Measurements from ENCODE around the gene ZNF76. TPM values are rescaled to one million over a fixed set of nuclear protein-coding genes. Genes with fewer than 3 reads are reported as not detected.

The ZNF76 gene
- total and polyA plus RNA-seq, 2 of the 13 experiments (the other 11 are each of a cell fraction or from before 2014, with no cell fraction given) = 13.2 to 26.4 TPM

- TF ChIP-seq, protein P1, sequence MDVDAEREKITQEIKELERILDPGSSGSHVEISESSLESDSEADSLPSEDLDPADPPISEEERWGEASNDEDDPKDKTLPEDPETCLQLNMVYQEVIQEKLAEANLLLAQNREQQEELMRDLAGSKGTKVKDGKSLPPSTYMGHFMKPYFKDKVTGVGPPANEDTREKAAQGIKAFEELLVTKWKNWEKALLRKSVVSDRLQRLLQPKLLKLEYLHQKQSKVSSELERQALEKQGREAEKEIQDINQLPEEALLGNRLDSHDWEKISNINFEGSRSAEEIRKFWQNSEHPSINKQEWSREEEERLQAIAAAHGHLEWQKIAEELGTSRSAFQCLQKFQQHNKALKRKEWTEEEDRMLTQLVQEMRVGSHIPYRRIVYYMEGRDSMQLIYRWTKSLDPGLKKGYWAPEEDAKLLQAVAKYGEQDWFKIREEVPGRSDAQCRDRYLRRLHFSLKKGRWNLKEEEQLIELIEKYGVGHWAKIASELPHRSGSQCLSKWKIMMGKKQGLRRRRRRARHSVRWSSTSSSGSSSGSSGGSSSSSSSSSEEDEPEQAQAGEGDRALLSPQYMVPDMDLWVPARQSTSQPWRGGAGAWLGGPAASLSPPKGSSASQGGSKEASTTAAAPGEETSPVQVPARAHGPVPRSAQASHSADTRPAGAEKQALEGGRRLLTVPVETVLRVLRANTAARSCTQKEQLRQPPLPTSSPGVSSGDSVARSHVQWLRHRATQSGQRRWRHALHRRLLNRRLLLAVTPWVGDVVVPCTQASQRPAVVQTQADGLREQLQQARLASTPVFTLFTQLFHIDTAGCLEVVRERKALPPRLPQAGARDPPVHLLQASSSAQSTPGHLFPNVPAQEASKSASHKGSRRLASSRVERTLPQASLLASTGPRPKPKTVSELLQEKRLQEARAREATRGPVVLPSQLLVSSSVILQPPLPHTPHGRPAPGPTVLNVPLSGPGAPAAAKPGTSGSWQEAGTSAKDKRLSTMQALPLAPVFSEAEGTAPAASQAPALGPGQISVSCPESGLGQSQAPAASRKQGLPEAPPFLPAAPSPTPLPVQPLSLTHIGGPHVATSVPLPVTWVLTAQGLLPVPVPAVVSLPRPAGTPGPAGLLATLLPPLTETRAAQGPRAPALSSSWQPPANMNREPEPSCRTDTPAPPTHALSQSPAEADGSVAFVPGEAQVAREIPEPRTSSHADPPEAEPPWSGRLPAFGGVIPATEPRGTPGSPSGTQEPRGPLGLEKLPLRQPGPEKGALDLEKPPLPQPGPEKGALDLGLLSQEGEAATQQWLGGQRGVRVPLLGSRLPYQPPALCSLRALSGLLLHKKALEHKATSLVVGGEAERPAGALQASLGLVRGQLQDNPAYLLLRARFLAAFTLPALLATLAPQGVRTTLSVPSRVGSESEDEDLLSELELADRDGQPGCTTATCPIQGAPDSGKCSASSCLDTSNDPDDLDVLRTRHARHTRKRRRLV (CRISPR knock-in tag; IDR thresholded peaks at IDR 0.05) = no peak
- TF ChIP-seq, protein P2, sequence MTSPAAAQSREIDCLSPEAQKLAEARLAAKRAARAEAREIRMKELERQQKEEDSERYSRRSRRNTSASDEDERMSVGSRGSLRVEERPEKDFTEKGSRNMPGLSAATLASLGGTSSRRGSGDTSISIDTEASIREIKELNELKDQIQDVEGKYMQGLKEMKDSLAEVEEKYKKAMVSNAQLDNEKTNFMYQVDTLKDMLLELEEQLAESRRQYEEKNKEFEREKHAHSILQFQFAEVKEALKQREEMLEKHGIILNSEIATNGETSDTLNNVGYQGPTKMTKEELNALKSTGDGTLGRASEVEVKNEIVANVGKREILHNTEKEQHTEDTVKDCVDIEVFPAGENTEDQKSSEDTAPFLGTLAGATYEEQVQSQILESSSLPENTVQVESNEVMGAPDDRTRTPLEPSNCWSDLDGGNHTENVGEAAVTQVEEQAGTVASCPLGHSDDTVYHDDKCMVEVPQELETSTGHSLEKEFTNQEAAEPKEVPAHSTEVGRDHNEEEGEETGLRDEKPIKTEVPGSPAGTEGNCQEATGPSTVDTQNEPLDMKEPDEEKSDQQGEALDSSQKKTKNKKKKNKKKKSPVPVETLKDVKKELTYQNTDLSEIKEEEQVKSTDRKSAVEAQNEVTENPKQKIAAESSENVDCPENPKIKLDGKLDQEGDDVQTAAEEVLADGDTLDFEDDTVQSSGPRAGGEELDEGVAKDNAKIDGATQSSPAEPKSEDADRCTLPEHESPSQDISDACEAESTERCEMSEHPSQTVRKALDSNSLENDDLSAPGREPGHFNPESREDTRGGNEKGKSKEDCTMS (CRISPR knock-in tag; conservative IDR thresholded peaks at IDR 0.05) = no peak
- TF ChIP-seq EP300 (IDR thresholded peaks at IDR 0.05; ENCODE audit: low read depth in 2 of 2, low read length in 2 of 2) = no peak
- no peak for TF ChIP-seq EP300 (CRISPR knock-in tag; IDR thresholded peaks at IDR 0.05; ENCODE audit: borderline replicate concordance)
- no peak for TF ChIP-seq THAP9 (CRISPR knock-in tag; IDR thresholded peaks at IDR 0.05; ENCODE audit: borderline replicate concordance)
- no peak for TF ChIP-seq SP1 (IDR thresholded peaks at IDR 0.05)
- no peak for TF ChIP-seq SP1 (CRISPR knock-in tag; IDR thresholded peaks at IDR 0.05)
- TF ChIP-seq IKZF4 (CRISPR knock-in tag; IDR thresholded peaks at IDR 0.05; ENCODE audit: borderline replicate concordance, low read depth, not compliant biosample characterization) = no peak
- TF ChIP-seq CREM (IDR thresholded peaks at IDR 0.05) = 0 out of 2 replicates have a peak, but pooled peaks have one; percentile 11
- TF ChIP-seq CREM (CRISPR knock-in tag; IDR thresholded peaks at IDR 0.05) = no peak
- peak; percentile 54; the same call in 1 of the 2 replicates for TF ChIP-seq ZNF414 (CRISPR knock-in tag; IDR thresholded peaks at IDR 0.05)
- TF ChIP-seq ZEB1 (IDR thresholded peaks at IDR 0.05; ENCODE audit: insufficient replicate concordance, low read depth) = no peak
These were observed 83.7 kb downstream of the ZNF76 start (continued) for GRCh38 chr6:35343092-35343834.
